Hematopoietic multipotent progenitor cell (in vitro differentiated cells): ENCODE data around the gene ARHGAP23. TPM values are rescaled to one million over a fixed set of nuclear protein-coding genes. Genes with fewer than 3 reads are reported as not detected.
"Not testable (repeated sequence)": the region's sequence is repeated elsewhere in the genome, so short reads cannot be mapped to it uniquely, and the experiment has no call there.

ENCODE experiments used
- DNase-seq, 3 donors: peaks; one replicate each; pipeline ENCODE4 v3.0.0-alpha.2; 2011 to 2015; ENCODE audit warnings: low read depth in 2 of 3, low spot score in 2 of 3
- total RNA-seq: library from RNA; depleted of rRNA; stranded (reverse); fragments of >200 nt; gene quantifications from one replicate; pipeline ENCODE4 v1.2.3, GENCODE V29; 2012

Gene ARHGAP23
- total RNA-seq, 1 donor, result 16.4 TPM

DNA sequence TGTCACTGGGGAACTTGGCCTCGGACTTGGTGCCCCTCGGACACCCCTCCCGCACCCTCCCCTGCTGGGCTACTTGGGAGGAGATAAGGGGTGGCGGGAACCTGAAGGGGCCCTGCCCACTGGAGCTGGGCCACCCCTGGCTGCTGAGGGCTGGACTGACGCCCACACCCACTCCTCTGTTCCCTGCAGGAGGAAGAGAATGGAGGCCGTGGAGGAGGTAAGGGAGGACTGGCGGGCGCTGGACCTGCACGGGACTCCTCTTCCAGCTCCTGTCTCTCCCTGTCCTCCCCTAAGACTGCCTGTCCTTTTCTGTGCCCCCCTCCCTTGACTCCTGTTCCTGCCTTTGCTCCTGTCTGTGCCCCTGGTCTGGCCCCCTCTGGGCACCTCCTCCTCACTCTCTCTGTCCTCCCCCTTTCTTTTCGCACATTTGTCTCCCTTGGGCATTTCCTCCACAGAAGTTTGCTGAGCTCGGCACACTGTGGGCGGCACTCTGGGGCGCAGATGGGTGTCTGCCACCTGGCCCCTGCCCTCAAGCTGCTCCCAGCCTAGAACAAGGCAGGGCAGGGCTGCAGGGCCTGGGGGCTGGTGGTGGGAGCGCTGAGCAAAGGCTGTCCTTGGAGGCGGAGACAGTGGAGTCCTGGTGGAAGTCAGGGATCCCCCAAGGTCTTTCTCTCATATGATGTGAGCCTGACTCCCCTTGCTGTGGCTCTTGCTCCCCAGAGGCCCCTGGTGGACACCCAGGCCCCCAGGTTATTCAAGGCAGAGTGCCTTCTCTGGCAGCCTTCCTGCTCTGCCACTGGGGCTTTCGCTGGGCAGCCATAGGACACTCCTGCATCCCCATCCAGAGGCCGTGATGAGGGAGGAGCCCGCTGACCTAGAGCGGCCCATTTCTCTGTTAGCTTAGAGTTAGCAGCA is 32.7 kb downstream of the ARHGAP23 start:
- DNase-seq, result no peak

DNA sequence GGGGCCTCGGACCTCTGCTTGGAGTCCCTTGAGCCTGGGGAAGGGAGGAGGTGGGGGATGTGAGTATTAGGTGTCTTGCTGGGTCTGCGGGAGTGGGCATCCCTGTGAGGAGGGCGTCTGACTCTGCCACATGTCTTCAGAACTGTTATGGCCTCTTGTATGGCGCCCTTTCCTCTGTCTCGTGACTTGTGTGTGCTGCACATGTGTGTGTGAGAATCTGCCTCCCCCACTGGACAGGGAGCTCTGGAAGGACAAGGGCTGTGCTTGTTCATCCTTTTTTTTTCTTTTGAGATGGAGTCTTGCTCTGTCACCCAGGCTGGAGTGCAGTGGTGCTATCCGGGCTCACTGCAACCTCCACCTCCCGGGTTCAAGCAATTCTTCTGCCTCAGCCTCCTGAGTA is 33.4 kb downstream of the ARHGAP23 start:
- DNase-seq, result no peak

GRCh38 chr17:38463451-38463858 is 35.2 kb downstream of the ARHGAP23 start:
- DNase-seq, result no peak

DNA sequence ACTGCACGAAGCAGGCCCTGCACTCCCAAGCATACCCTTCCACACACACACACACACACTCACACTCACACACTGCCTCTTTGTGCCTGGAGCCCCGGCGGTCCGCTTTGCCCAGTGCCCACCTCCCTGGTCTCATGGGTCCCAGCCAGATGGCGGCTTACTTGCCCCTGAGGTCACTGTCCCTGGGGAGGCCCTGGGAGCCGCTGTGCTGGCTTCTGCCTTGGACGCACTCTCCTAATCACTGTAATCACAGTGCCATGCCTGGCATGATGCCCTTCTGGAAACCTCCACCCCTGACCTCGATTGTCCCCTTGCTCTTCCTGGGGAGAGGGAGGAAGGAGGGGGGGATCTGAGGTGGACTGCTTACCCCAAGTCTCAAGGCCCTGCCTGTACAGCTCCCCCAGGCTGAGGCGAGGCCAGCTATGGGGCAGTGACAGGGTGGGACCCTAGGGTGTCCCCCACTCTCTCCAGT is 36.0 kb downstream of the ARHGAP23 start:
- no peak for DNase-seq

DNA sequence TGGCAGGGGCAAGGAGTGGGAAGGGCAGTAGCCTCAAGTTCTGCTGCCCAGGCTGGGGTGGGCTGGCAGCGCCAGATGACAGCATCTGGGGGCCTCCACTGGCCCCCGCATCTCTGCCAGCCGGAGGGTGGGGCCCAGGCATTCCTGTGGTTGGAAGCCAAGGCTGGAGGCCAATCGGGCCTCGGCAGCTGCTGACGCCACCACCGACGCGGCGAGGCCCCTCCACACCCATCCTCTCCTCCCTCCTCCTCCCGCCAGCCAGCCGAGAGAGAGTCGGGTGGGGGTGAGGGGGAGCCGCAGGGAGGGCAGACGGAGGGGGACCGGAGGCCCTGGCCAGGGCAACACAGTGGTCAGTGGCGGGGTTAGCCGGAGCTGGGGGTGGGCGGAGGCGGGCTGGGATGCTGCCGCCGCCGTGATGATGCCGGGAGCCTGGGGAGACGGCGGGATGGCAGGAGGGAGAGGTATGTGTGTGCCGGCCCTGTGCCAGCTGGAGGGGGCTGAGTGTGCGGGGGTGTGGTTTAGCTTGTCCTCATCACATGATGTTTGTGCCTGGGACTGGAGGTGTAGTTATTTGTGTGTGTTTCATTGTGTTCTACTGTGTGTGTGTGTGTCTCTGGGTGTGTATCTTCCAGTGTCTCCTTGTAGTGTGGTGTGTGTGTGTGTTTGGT is 36.6 kb downstream of the ARHGAP23 start:
- DNase-seq, result no peak

- DNase-seq, result no peak
Measured at GRCh38 chr17:38465391-38466345, 37.4 kb downstream of the ARHGAP23 start.

DNA sequence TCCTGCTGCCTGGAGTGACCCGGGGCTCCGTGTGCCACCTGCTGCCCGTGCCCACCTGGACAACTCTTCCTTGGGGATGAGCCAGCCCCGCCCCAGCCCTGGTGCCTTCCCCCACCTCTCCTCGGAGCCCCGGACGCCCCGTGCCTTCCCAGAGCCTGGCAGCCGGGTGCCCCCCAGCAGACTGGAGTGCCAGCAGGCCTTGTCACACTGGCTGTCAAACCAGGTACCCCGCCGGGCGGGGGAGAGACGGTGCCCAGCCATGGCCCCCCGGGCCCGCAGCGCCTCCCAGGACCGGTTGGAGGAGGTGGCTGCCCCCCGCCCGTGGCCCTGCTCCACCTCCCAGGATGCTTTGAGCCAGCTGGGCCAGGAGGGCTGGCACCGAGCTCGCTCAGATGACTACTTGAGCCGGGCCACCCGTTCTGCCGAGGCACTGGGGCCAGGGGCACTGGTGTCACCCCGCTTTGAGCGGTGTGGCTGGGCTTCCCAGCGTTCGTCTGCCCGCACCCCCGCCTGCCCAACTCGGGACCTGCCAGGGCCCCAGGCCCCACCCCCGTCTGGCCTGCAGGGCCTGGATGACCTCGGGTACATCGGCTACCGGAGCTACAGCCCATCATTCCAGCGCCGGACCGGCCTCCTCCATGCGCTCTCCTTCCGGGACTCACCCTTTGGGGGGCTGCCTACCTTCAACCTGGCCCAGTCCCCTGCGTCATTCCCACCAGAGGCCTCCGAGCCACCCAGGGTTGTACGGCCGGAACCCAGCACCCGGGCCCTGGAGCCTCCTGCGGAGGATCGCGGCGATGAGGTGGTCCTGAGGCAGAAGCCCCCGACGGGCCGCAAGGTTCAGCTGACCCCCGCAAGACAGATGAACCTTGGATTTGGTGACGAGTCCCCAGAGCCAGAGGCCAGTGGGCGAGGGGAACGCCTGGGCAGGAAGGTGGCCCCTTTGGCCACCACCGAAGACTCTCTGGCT is 38.4 kb downstream of the ARHGAP23 start:
- DNase-seq, result no peak

DNA sequence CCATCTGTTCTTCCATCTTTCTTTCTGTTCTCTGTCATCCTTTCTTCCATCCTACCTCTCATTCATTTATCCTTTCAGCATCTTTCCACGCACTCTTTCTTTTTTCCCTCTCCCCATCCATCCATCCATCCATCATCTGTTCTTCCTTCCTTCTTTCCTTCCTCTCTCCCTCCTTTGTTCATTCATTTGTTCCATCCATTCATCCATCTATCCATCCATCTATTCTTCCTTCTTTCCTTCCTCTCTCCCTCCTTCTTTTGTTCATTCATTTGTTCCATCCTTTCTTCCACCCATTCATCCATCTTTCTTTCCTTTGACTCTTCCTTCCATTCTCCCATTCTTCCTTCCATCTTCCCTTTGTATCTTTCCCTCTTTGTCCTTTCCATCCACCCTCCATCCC is 39.2 kb downstream of the ARHGAP23 start:
- DNase-seq, result no peak

DNA sequence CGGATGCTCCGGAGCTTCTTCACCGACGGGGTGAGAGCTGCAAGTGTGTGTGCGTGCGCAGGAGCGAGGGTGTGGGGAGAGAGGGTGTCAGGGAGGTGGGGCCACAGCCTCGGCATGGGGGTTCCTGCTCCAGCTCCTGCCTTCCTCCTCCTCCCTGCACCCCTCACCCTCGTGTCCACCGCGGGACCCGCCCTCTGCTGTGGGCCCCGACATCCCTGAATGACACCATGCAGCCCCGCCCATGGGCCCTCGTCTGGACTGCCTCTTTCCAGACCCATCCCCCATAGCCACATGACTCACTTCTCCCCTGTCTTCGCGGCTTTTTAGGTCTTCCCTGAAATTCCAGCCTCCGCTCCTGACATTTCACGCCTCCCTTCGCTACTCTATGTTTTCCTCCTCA is 41.6 kb downstream of the ARHGAP23 start:
- DNase-seq, result no peak

GRCh38 chr17:38471253-38471652 is 43.0 kb downstream of the ARHGAP23 start:
- not testable (repeated sequence) for DNase-seq

DNA sequence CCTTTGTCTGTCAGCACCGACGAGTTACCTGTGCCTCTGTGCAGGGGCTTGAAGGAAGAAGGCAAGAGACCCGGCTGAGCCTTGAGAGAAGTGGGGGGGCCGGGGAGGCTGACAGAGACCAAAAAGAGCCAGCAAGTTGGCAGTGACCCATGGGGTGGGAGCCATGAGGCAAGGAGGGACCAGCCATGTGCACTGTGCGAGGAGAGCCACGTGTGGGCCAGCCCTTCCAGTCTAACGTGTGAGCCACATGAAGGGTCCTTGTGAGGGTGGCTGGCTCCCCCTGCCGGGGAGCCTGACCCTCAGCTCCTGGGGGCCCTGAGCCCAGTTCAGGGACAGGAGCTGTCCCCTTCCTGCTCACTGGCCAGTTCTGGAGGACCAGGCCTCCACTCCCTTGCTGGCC is 46.4 kb downstream of the ARHGAP23 start:
- DNase-seq, result peak in 1 of 3 donors; percentile 35

DNA sequence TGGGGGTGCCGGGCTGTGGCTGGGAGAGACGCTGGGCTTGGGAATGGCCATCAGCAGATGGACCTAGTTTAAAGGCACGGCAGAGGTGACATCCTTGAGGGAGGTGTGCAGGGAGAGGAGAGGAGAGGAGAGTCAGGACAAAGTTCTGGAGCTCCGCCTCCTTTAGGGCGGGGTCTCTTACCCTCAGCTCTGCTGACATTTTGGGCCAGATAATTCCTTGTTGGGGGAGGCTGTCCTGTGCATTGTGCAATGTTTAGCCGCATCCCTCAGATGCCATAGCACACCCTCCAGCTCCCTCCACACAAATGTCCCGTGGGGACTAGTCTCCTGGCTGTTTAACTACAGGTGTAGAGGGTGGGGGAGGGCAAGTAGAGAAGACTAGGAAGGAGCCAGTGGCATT is 48.3 kb downstream of the ARHGAP23 start:
- DNase-seq, result no peak

- DNase-seq, result not testable (repeated sequence)
Measured at GRCh38 chr17:38477417-38477816, 49.2 kb downstream of the ARHGAP23 start.

DNA sequence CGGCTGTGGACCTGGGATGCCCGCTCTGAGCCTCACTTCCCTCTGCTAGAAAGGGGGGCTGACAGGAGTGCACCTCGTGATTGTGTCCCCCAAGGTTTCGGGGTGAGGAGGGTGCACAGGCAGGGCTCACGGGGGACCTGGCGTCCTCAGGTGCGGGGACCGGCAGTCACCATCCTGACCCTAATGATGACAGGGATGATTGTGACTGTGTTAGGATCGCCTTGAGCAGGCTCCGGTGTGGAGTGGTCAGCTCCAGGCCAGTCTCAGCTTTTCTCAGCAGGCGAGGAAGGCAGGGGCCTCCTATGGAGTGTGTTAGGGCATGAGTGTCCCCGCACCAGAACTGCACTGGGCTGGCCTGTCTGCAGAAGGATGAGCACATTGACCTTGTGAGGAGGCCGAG is 49.7 kb downstream of the ARHGAP23 start:
- not testable (repeated sequence) for DNase-seq

GRCh38 chr17:38478667-38479066 is 50.4 kb downstream of the ARHGAP23 start:
- not testable (repeated sequence) for DNase-seq

GRCh38 chr17:38482039-38482699 is 53.9 kb downstream of the ARHGAP23 start:
- DNase-seq, result not testable (repeated sequence)

GRCh38 chr17:38482700-38483043 is 54.4 kb downstream of the ARHGAP23 start:
- DNase-seq, result not testable (repeated sequence)

- DNase-seq, result peak in 2 of 3 donors; percentile 44 to 82
Measured at GRCh38 chr17:38484242-38485145, 56.2 kb downstream of the ARHGAP23 start.
